ENCODE measurements around the gene TNFRSF1B. TPM values are rescaled to one million over a fixed set of nuclear protein-coding genes. Genes with fewer than 3 reads are reported as not detected.
A peak's percentile ranks its signal among the peaks of the same experiment; 100 is the strongest.

The TNFRSF1B gene
- total RNA-seq, 2 experiments from 2014 or later = 187 to 193 TPM

DNA sequence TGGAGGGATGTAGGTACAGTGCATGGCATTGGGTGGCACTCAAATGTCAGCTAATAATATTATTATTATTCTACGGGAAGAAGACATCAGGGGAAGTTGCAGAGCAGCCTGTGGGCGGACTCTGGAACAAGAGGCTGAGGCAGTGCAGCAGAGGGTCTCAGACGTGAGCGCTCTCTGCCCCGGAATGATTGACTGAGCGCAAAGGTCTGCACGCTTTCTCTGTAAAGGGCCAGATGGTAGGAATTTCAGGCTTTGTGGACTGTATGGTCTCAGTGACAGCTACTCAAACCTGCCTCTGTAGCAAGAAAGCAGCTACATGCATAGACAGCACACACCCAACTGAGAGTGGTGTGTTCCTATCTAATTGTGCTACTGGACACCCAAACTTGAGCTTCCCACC lies 33.4 kb downstream of the TNFRSF1B start:
- peaks cover 59% of the 10 kb centered on the region for H3K36me3 Mint-ChIP-seq
- no peaks in the 10 kb centered on the region for H3K9me3 Mint-ChIP-seq
- no peak overlapping the region for H3K4me3 Mint-ChIP-seq
- H3K4me1 Mint-ChIP-seq = peaks cover 70% of the 10 kb centered on the region
- H3K27me3 Mint-ChIP-seq = no peaks in the 10 kb centered on the region
- no peak for DNase-seq
- H3K27ac Mint-ChIP-seq = peak overlapping the region; percentile 65

GRCh38 chr1:12201352-12202189 lies 34.8 kb downstream of the TNFRSF1B start:
- peak; percentile 70 for DNase-seq
- no peaks in the 10 kb centered on the region for H3K27me3 Mint-ChIP-seq
- peaks cover 64% of the 10 kb centered on the region for H3K36me3 Mint-ChIP-seq
- peak overlapping the region; percentile 43 for H3K4me3 Mint-ChIP-seq
- no peaks in the 10 kb centered on the region for H3K9me3 Mint-ChIP-seq
- peaks cover 74% of the 10 kb centered on the region for H3K4me1 Mint-ChIP-seq
- peak overlapping the region; percentile 57 for H3K27ac Mint-ChIP-seq

DNA sequence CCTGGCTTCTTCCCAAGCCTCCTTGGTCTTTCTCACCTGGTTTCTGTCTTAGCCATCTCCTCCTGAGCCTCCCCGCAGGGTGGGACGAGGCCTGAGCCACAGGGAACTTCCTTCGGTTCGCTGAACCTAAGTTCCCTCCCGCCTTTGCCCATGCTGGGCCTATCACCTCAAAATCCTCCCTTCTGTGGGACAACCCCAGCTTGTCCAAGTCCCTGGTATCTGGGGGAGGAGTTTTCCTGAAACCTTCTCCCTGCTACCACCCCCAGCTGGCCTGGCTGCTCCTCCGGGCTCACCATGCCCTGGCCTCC lies 35.4 kb downstream of the TNFRSF1B start:
- Mint-ChIP-seq H3K4me3 (peak overlapping the region; percentile 42), H3K9me3 (no peaks in the 10 kb centered on the region), H3K27me3 (no peaks in the 10 kb centered on the region), H3K27ac (peak overlapping the region; percentile 90), H3K36me3 (peaks cover 65% of the 10 kb centered on the region), H3K4me1 (peaks cover 70% of the 10 kb centered on the region)
- no peak for DNase-seq

DNA sequence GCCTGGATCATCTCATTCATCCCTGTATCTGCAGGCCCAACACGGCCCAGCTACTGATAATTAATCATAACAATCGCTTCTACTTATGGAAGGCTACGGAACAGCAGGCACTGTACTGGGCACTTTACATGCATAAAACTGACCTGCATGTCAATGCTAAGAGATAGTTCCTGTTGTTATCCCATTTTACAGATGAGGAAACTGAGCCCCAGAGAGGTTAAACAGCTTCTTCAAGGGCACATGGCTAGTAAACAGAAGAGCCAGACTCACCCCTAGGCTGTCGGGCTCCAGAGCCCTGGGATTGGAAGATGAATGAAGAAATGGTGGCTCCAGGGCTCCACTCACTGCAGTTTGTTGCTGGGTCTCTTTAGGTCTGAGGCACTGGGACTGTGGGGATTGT lies 35.8 kb downstream of the TNFRSF1B start:
- H3K4me3 Mint-ChIP-seq = peak overlapping the region; percentile 42
- H3K27ac Mint-ChIP-seq = peak overlapping the region; percentile 90
- H3K27me3 Mint-ChIP-seq = no peaks in the 10 kb centered on the region
- H3K4me1 Mint-ChIP-seq = peaks cover 69% of the 10 kb centered on the region
- H3K36me3 Mint-ChIP-seq = peaks cover 61% of the 10 kb centered on the region
- DNase-seq = no peak
- H3K9me3 Mint-ChIP-seq = no peaks in the 10 kb centered on the region

DNA sequence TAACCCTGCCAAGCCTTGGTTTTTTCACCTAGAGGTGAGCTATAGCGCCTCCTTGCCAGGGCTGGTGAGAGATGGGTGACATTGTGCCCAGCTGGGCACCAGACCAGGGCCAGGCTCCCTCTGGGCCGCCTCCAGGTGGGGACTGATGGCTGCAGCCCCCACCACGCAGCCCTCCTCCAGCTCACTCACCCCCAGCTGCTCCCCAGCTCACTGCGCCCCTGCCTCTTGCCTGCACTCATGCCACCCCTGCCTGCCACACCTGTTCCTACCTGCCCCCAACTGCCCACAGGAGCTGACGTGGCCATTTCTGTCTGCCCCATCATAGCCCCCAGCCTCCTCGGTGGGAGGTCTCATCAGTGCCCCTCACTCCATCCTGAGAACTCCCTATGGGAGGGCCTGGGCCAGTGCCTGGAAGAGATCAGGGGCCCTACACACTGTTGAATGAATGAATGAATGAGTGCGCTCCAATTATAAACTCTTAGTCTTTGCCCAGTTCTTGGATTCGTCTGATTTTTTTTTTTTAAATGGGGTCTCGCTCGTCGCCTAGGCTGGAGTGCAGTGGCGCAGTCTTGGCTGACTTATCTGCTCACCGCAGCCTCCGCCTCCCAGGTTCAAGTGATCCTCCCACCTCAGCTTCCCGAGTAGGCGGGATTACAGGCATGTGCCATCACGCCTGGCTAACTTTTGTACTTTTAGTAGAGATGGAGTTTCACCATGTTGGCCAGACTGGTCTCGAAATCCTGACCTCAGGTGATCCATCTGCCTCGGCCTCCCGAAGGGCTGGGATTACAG lies 36.6 kb downstream of the TNFRSF1B start:
- Mint-ChIP-seq H3K4me1 (peaks cover 71% of the 10 kb centered on the region), H3K4me3 (peak overlapping the region; percentile 54), H3K36me3 (peaks cover 67% of the 10 kb centered on the region), H3K27me3 (no peaks in the 10 kb centered on the region), H3K9me3 (no peaks in the 10 kb centered on the region), H3K27ac (peak overlapping the region; percentile 90)
- DNase-seq = no peak

GRCh38 chr1:12204140-12204539 lies 37.3 kb downstream of the TNFRSF1B start:
- H3K36me3 Mint-ChIP-seq = peaks cover 65% of the 10 kb centered on the region
- peak overlapping the region; percentile 54 for H3K4me3 Mint-ChIP-seq
- peak; percentile 81 for DNase-seq
- H3K9me3 Mint-ChIP-seq = no peaks in the 10 kb centered on the region
- peak overlapping the region; percentile 90 for H3K27ac Mint-ChIP-seq
- H3K27me3 Mint-ChIP-seq = no peaks in the 10 kb centered on the region
- peaks cover 74% of the 10 kb centered on the region for H3K4me1 Mint-ChIP-seq

GRCh38 chr1:12204754-12205658 lies 38.2 kb downstream of the TNFRSF1B start:
- H3K27ac Mint-ChIP-seq = peak overlapping the region; percentile 90
- no peaks in the 10 kb centered on the region for H3K9me3 Mint-ChIP-seq
- H3K4me3 Mint-ChIP-seq = no peak overlapping the region
- DNase-seq = no peak
- peaks cover 61% of the 10 kb centered on the region for H3K36me3 Mint-ChIP-seq
- H3K4me1 Mint-ChIP-seq = peaks cover 78% of the 10 kb centered on the region
- no peaks in the 10 kb centered on the region for H3K27me3 Mint-ChIP-seq

GRCh38 chr1:12206238-12206637 lies 39.4 kb downstream of the TNFRSF1B start:
- Mint-ChIP-seq H3K27ac (no peak overlapping the region), H3K4me1 (peaks cover 78% of the 10 kb centered on the region), H3K36me3 (peaks cover 55% of the 10 kb centered on the region), H3K4me3 (no peak overlapping the region), H3K27me3 (no peaks in the 10 kb centered on the region), H3K9me3 (no peaks in the 10 kb centered on the region)
- no peak for DNase-seq

GRCh38 chr1:12206792-12207424 lies 40.1 kb downstream of the TNFRSF1B start:
- no peaks in the 10 kb centered on the region for H3K27me3 Mint-ChIP-seq
- peaks cover 71% of the 10 kb centered on the region for H3K4me1 Mint-ChIP-seq
- no peaks in the 10 kb centered on the region for H3K9me3 Mint-ChIP-seq
- DNase-seq = no peak
- H3K36me3 Mint-ChIP-seq = peaks cover 48% of the 10 kb centered on the region
- H3K27ac Mint-ChIP-seq = no peak overlapping the region
- no peak overlapping the region for H3K4me3 Mint-ChIP-seq

- Mint-ChIP-seq H3K36me3 (peaks cover 40% of the 10 kb centered on the region), H3K27me3 (no peaks in the 10 kb centered on the region), H3K4me3 (no peak overlapping the region), H3K4me1 (peaks cover 59% of the 10 kb centered on the region), H3K27ac (peak overlapping the region; percentile 44), H3K9me3 (no peaks in the 10 kb centered on the region)
- no peak for DNase-seq
Measured at GRCh38 chr1:12208271-12208670, 41.5 kb downstream of the TNFRSF1B start.

- peak; percentile 80 for DNase-seq
- H3K27ac Mint-ChIP-seq = peak overlapping the region; percentile 26
- H3K4me3 Mint-ChIP-seq = no peak overlapping the region
- H3K4me1 Mint-ChIP-seq = peaks cover 52% of the 10 kb centered on the region
- no peaks in the 10 kb centered on the region for H3K9me3 Mint-ChIP-seq
- peaks cover 33% of the 10 kb centered on the region for H3K36me3 Mint-ChIP-seq
- H3K27me3 Mint-ChIP-seq = no peaks in the 10 kb centered on the region
Measured at GRCh38 chr1:12208764-12209494, 42.1 kb downstream of the TNFRSF1B start.

DNA sequence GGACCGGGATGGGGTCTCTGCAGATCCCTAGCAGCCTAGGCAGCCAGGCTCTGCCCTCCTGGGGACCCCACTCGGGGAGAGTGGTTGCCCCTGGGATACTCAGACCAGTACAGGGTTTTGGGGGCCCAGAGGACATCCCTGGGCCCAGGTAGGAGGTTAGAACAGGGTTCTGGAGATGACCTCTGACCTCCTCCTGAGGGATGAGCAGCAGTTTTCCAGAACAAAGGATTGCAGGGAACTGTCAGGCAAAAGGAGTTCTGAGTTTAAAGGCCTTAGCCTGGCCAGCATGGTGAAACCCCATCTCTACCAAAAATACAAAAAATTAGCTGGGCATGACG lies 42.7 kb downstream of the TNFRSF1B start:
- H3K27ac Mint-ChIP-seq = no peak overlapping the region

GRCh38 chr1:12215118-12215961 lies 48.5 kb downstream of the TNFRSF1B start:
- Mint-ChIP-seq H3K27me3 (no peaks in the 10 kb centered on the region), H3K36me3 (no peaks in the 10 kb centered on the region), H3K9me3 (no peaks in the 10 kb centered on the region), H3K4me1 (peaks cover 7% of the 10 kb centered on the region), H3K4me3 (no peak overlapping the region), H3K27ac (no peak overlapping the region)
- DNase-seq = no peak

More for the DNA sequence above, 42.7 kb downstream of the TNFRSF1B start:
- H3K27me3 Mint-ChIP-seq = no peaks in the 10 kb centered on the region
- peaks cover 28% of the 10 kb centered on the region for H3K36me3 Mint-ChIP-seq
- H3K4me1 Mint-ChIP-seq = peaks cover 47% of the 10 kb centered on the region
- H3K4me3 Mint-ChIP-seq = no peak overlapping the region
- no peaks in the 10 kb centered on the region for H3K9me3 Mint-ChIP-seq
- no peak for DNase-seq

Data from activated naive CD8-positive, alpha-beta T cell treated with anti-CD3 and anti-CD28 coated beads for 36 hours (primary cell).